ENCODE measurements around the gene BSN. TPM values are rescaled to one million over a fixed set of nuclear protein-coding genes. Genes with fewer than 3 reads are reported as not detected.

BSN gene
- total and polyA plus RNA-seq, 12 donors = 0.06 to 1.4 (median 0.62) TPM

DNA sequence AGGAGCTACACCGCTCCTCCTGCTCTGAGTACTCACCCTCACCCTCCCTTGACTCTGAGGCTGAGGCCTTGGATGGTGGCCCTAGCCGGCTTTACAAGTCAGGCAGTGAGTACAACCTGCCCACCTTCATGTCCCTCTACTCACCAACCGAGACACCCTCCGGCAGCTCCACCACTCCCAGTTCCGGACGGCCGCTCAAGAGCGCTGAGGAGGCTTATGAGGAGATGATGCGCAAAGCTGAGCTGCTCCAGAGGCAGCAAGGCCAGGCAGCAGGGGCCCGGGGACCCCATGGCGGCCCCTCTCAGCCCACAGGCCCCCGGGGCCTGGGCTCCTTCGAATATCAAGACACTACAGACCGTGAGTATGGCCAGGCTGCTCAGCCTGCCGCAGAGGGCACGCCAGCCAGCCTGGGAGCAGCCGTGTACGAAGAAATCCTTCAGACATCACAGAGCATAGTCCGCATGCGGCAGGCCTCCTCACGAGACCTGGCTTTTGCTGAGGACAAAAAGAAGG, 98.7 kb downstream of the BSN start:
- Histone ChIP-seq H3K36me3 (peaks cover 0 to 11% (median 0%) of the 10 kb centered on the region in 9 donors), H3K4me1 (peaks cover 0 to 22% (median 9%) of the 10 kb centered on the region in 9 donors), H3K9me3 (no peaks in the 10 kb centered on the region), H3K27ac (no peak overlapping the region), H3K27me3 (no peaks in the 10 kb centered on the region), H3K4me3 (no peak overlapping the region)
- TF ChIP-seq, protein P1, sequence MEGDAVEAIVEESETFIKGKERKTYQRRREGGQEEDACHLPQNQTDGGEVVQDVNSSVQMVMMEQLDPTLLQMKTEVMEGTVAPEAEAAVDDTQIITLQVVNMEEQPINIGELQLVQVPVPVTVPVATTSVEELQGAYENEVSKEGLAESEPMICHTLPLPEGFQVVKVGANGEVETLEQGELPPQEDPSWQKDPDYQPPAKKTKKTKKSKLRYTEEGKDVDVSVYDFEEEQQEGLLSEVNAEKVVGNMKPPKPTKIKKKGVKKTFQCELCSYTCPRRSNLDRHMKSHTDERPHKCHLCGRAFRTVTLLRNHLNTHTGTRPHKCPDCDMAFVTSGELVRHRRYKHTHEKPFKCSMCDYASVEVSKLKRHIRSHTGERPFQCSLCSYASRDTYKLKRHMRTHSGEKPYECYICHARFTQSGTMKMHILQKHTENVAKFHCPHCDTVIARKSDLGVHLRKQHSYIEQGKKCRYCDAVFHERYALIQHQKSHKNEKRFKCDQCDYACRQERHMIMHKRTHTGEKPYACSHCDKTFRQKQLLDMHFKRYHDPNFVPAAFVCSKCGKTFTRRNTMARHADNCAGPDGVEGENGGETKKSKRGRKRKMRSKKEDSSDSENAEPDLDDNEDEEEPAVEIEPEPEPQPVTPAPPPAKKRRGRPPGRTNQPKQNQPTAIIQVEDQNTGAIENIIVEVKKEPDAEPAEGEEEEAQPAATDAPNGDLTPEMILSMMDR (IDR thresholded peaks at IDR 0.05) = no peak
- intact Hi-C loops (cut with DNase I) = loop anchor here in 1 of 10 donors (5.0 kb wide), 1 partner anchor 96 kb away; no protein-coding TSS in a partner anchor
- DNase-seq (no peak), ATAC-seq (no peak)
- 88 to 90% methylated on average over 21 of the region's 21 CpGs for WGBS, 2 donors

DNA sequence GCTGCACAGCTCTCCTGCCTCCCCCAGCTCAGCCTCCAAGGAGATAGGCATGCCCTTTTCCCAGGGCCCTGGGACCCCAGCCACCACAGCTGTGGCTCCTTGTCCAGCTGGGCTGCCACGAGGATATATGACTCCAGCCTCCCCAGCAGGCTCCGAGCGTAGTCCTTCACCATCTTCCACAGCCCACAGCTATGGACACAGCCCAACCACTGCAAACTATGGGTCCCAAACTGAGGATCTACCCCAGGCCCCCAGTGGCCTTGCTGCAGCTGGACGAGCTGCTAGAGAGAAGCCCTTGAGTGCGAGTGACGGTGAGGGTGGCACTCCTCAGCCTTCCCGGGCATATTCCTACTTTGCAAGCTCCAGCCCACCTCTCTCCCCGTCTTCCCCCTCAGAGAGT, 99.3 kb downstream of the BSN start:
- H3K36me3 ChIP-seq = peaks cover 0 to 11% (median 0%) of the 10 kb centered on the region in 9 donors
- H3K27ac ChIP-seq = no peak overlapping the region
- no peaks in the 10 kb centered on the region for H3K9me3 ChIP-seq
- intact Hi-C loops (cut with DNase I) = loop anchor here in 1 of 10 donors (5.0 kb wide), 1 partner anchor 96 kb away; no protein-coding TSS in a partner anchor
- H3K4me3 ChIP-seq = no peak overlapping the region
- DNase-seq = no peak
- TF ChIP-seq, protein P1 (IDR thresholded peaks at IDR 0.05) = no peak
- no peak for ATAC-seq
- 71 to 74% methylated on average over 8 of the region's 8 CpGs for WGBS, 2 donors
- H3K27me3 ChIP-seq = no peaks in the 10 kb centered on the region
- H3K4me1 ChIP-seq = peaks cover 0 to 15% (median 4%) of the 10 kb centered on the region in 9 donors

DNA sequence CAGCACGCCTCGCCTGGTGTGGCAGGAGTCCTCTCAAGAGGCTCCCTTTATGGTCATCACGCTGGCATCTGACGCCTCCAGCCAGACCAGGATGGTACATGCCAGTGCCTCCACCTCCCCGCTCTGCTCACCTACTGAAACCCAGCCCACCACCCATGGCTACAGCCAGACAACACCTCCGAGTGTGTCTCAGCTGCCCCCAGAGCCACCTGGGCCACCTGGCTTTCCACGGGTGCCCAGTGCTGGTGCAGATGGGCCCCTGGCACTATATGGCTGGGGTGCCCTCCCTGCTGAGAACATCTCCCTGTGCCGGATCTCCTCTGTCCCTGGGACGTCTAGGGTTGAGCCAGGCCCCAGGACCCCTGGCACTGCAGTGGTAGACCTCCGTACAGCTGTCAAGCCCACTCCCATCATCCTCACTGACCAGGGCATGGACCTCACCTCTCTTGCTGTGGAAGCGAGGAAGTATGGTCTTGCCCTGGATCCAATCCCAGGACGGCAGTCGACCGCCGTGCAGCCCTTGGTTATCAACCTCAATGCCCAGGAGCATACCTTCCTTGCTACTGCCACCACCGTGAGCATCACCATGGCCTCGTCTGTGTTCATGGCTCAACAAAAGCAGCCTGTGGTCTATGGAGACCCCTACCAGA, 100.0 kb downstream of the BSN start:
- no peak overlapping the region for H3K27ac ChIP-seq
- intact Hi-C loops (cut with DNase I) = loop anchor here in 1 of 10 donors (5.0 kb wide), 1 partner anchor 97 kb away; no protein-coding TSS in a partner anchor
- no peak overlapping the region for H3K4me3 ChIP-seq
- DNase-seq = no peak
- ATAC-seq = no peak
- WGBS, 2 donors = 91 to 93% methylated on average over 17 of the region's 17 CpGs
- no peaks in the 10 kb centered on the region for H3K27me3 ChIP-seq
- TF ChIP-seq, protein P1 (IDR thresholded peaks at IDR 0.05) = no peak
- H3K4me1 ChIP-seq = peaks cover 0 to 9% (median 0%) of the 10 kb centered on the region in 9 donors
- H3K9me3 ChIP-seq = no peaks in the 10 kb centered on the region
- H3K36me3 ChIP-seq = peaks cover 0 to 11% (median 0%) of the 10 kb centered on the region in 9 donors

DNA sequence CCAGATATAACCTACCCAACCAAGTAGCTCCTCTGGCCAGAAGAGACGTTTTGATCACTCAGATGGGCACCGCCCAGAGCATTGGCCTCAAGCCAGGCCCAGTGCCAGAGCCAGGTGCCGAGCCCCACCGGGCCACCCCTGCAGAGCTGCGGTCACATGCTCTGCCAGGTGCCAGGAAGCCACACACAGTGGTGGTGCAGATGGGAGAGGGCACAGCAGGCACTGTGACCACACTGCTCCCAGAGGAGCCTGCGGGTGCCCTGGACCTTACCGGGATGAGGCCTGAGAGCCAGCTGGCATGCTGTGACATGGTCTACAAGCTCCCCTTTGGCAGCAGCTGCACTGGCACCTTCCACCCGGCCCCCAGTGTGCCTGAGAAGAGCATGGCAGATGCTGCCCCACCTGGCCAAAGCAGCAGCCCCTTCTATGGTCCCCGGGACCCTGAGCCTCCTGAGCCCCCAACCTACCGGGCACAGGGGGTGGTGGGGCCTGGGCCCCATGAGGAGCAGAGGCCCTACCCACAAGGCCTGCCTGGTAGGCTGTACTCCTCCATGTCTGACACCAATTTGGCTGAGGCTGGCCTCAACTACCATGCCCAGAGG, 100.8 kb downstream of the BSN start:
- Histone ChIP-seq H3K4me3 (no peak overlapping the region), H3K4me1 (peaks cover 0 to under 1% (median 0%) of the 10 kb centered on the region in 9 donors), H3K27ac (no peak overlapping the region), H3K36me3 (peaks cover 0 to 11% (median 0%) of the 10 kb centered on the region in 9 donors), H3K9me3 (no peaks in the 10 kb centered on the region), H3K27me3 (no peaks in the 10 kb centered on the region)
- TF ChIP-seq, protein P1 (IDR thresholded peaks at IDR 0.05) = no peak
- ATAC-seq = no peak
- 77 to 78% methylated on average over 10 of the region's 10 CpGs for WGBS, 2 donors
- no peak for DNase-seq
- intact Hi-C loops (cut with DNase I) = loop anchor here in 2 of 10 donors (5.0 kb wide), 2 partner anchors 93 to 98 kb away; no protein-coding TSS in a partner anchor

All from heart right ventricle (tissue), 16 donors.